SKM-1 treated with dmso at 0.1 percent for 144 hours (cell line): ENCODE results near the gene RAB23.

ENCODE experiments used
- DNase-seq: peaks from one replicate; lab custom pipeline; 2025; ENCODE audit not compliant: unreplicated experiment; lab: John Stamatoyannopoulos, UW

Gene RAB23

DNA sequence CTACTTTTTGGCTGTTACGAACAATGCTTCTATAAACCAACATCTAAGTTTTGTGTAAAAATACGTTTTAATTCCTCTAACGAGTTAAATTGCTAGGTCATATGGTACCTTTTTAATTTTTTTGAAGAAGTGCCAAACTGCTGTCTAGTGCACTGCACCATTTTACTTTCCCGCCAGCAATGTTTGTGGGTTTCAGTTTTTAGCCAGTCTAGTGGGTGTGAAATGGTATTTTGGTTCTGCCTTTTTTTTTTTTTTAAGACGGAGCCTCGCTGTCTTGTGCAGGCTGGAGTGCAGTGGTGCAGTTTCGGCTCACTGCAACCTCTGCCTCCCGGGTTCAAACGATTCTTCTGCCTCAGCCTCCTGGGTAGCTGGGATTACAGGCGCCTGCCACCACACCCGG is 84.1 kb downstream of the RAB23 start:
- DNase-seq = no peak

DNA sequence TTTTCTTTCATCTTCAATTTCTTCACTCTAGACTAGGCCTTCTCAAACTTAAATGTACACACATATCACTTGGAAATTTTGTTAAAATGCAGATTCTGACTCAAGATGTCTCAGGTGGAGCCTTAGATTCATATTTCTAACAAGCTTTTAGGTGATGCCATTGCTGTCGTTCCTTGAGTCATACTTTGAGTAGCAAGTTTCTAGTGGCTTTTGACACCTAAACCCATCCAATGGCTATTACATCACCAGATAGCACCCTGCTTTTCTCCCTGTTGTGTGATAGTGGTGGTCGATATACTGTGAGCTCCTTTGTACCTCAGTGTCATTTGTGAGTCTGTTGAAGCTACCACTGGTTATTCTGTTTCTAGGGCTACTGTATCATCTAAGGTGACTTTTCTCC is 84.8 kb downstream of the RAB23 start:
- no peak for DNase-seq
